CD4-positive, alpha-beta T cell treated with Interleukin-15 for 1 hour (primary cell): ENCODE results near the gene BCAS1.

Experiments
- DNase-seq: peaks from one replicate; pipeline ENCODE4 v3.0.0-alpha.2; 2020

The BCAS1 gene

GRCh38 chr20:53900380-53900999 is 169.9 kb downstream of the BCAS1 start:
- DNase-seq, result no peak

- peak; percentile 67 for DNase-seq
Observed at GRCh38 chr20:53899351-53900167, 170.8 kb downstream of the BCAS1 start.

GRCh38 chr20:53898556-53898931 is 171.8 kb downstream of the BCAS1 start:
- no peak for DNase-seq

- DNase-seq, result no peak
Observed at GRCh38 chr20:53897884-53898555, 172.4 kb downstream of the BCAS1 start.

- DNase-seq, result no peak
Observed at GRCh38 chr20:53896647-53897046, 173.7 kb downstream of the BCAS1 start.

- DNase-seq, result no peak
Observed at GRCh38 chr20:53896041-53896440, 174.4 kb downstream of the BCAS1 start.

GRCh38 chr20:53895385-53895755 is 175.0 kb downstream of the BCAS1 start:
- no peak for DNase-seq

GRCh38 chr20:53894707-53895384 is 175.5 kb downstream of the BCAS1 start:
- no peak for DNase-seq
